Neuron (in vitro differentiated cells): ENCODE data around the gene GSX1.
"Not testable (repeated sequence)": the region's sequence is repeated elsewhere in the genome, so short reads cannot be mapped to it uniquely, and the experiment has no call there.

Experiments used
- H2AFZ ChIP-seq: one replicate; pipeline ENCODE4 v1.6.1; 2013; ENCODE audit warnings: low read depth, mild to moderate bottlenecking, inconsistent platforms, low read length, moderate library complexity
- H3K27me3 ChIP-seq: one replicate; pipeline ENCODE4 v1.6.1; 2013; ENCODE audit warnings: low read length; ENCODE audit not compliant: insufficient read depth
- H3K36me3 ChIP-seq: one replicate; pipeline ENCODE4 v1.6.1; 2013; ENCODE audit warnings: low read length; ENCODE audit not compliant: insufficient read depth
- H3K4me1 ChIP-seq: one replicate; pipeline ENCODE4 v1.6.1; 2013; ENCODE audit warnings: low read length; ENCODE audit not compliant: insufficient read depth
- H3K4me3 ChIP-seq: 2 replicates; pipeline ENCODE4 v1.5.1; 2013; ENCODE audit warnings: mild to moderate bottlenecking, low read length, moderate library complexity
- H3K9me3 ChIP-seq: one replicate; pipeline ENCODE4 v1.6.1; 2013; ENCODE audit warnings: low read length

The GSX1 gene

GRCh38 chr13:27806744-27807387 lies 14.6 kb downstream of the GSX1 start:
- H3K9me3 ChIP-seq: no peaks in the 10 kb centered on the region
- H2AFZ ChIP-seq: no peak overlapping the region
- peaks cover 39% of the 10 kb centered on the region for H3K27me3 ChIP-seq
- no peaks in the 10 kb centered on the region for H3K4me1 ChIP-seq
- no peak overlapping the region for H3K4me3 ChIP-seq
- H3K36me3 ChIP-seq: no peaks in the 10 kb centered on the region

GRCh38 chr13:27808851-27809550 lies 16.7 kb downstream of the GSX1 start:
- Histone ChIP-seq H3K9me3 (no peaks in the 10 kb centered on the region), H2AFZ (no peak overlapping the region), H3K4me3 (no peak overlapping the region), H3K36me3 (no peaks in the 10 kb centered on the region), H3K27me3 (peaks cover 50% of the 10 kb centered on the region), H3K4me1 (no peaks in the 10 kb centered on the region)

GRCh38 chr13:27810009-27810408 lies 17.7 kb downstream of the GSX1 start:
- H2AFZ ChIP-seq: no peak overlapping the region

GRCh38 chr13:27810461-27810860 lies 18.2 kb downstream of the GSX1 start:
- Histone ChIP-seq H3K27me3 (peaks cover 52% of the 10 kb centered on the region), H3K36me3 (no peaks in the 10 kb centered on the region)

More at GRCh38 chr13:27810009-27810408, 17.7 kb downstream of the GSX1 start:
- Histone ChIP-seq H3K36me3 (no peaks in the 10 kb centered on the region), H3K9me3 (no peaks in the 10 kb centered on the region), H3K4me3 (no peak overlapping the region), H3K27me3 (peaks cover 52% of the 10 kb centered on the region), H3K4me1 (no peaks in the 10 kb centered on the region)

GRCh38 chr13:27813826-27814225 lies 21.5 kb downstream of the GSX1 start:
- no peaks in the 10 kb centered on the region for H3K9me3 ChIP-seq
- H3K27me3 ChIP-seq: peaks cover 37% of the 10 kb centered on the region
- H2AFZ ChIP-seq: no peak overlapping the region
- H3K4me1 ChIP-seq: no peaks in the 10 kb centered on the region
- no peaks in the 10 kb centered on the region for H3K36me3 ChIP-seq
- H3K4me3 ChIP-seq: no peak overlapping the region

More at GRCh38 chr13:27810461-27810860, 18.2 kb downstream of the GSX1 start:
- no peak overlapping the region for H2AFZ ChIP-seq
- H3K9me3 ChIP-seq: no peaks in the 10 kb centered on the region
- H3K4me3 ChIP-seq: no peak overlapping the region
- H3K4me1 ChIP-seq: no peaks in the 10 kb centered on the region

- peaks cover 54% of the 10 kb centered on the region for H3K27me3 ChIP-seq
- H2AFZ ChIP-seq, H3K36me3 ChIP-seq, H3K9me3 ChIP-seq, H3K4me3 ChIP-seq, H3K4me1 ChIP-seq: not testable (repeated sequence)
Measured at GRCh38 chr13:27817832-27818231, 25.5 kb downstream of the GSX1 start.

GRCh38 chr13:27820524-27821482 lies 28.5 kb downstream of the GSX1 start:
- H3K36me3 ChIP-seq: no peaks in the 10 kb centered on the region
- H3K27me3 ChIP-seq: peaks cover 54% of the 10 kb centered on the region
- H3K4me3 ChIP-seq: no peak overlapping the region
- H2AFZ ChIP-seq: no peak overlapping the region
- H3K9me3 ChIP-seq: no peaks in the 10 kb centered on the region
- H3K4me1 ChIP-seq: peaks cover 26% of the 10 kb centered on the region

- H3K9me3 ChIP-seq: no peaks in the 10 kb centered on the region
- H3K27me3 ChIP-seq: peaks cover 54% of the 10 kb centered on the region
- H3K4me3 ChIP-seq: no peak overlapping the region
- H3K36me3 ChIP-seq: no peaks in the 10 kb centered on the region
- no peak overlapping the region for H2AFZ ChIP-seq
- H3K4me1 ChIP-seq: peaks cover 31% of the 10 kb centered on the region
Measured at GRCh38 chr13:27821566-27821965, 29.3 kb downstream of the GSX1 start.

- Histone ChIP-seq H3K9me3 (no peaks in the 10 kb centered on the region), H3K27me3 (peaks cover 53% of the 10 kb centered on the region), H3K4me1 (peaks cover 31% of the 10 kb centered on the region), H2AFZ (no peak overlapping the region), H3K36me3 (no peaks in the 10 kb centered on the region), H3K4me3 (no peak overlapping the region)
Measured at GRCh38 chr13:27822258-27822872, 30.1 kb downstream of the GSX1 start.

GRCh38 chr13:27822873-27823311 lies 30.6 kb downstream of the GSX1 start:
- H3K9me3 ChIP-seq: no peaks in the 10 kb centered on the region
- H3K36me3 ChIP-seq: no peaks in the 10 kb centered on the region
- peaks cover 54% of the 10 kb centered on the region for H3K27me3 ChIP-seq
- H3K4me1 ChIP-seq: peaks cover 31% of the 10 kb centered on the region
- H3K4me3 ChIP-seq: no peak overlapping the region
- H2AFZ ChIP-seq: no peak overlapping the region

GRCh38 chr13:27824121-27824520 lies 31.8 kb downstream of the GSX1 start:
- H3K9me3 ChIP-seq: no peaks in the 10 kb centered on the region
- peaks cover 31% of the 10 kb centered on the region for H3K4me1 ChIP-seq
- no peak overlapping the region for H3K4me3 ChIP-seq
- H3K36me3 ChIP-seq: no peaks in the 10 kb centered on the region
- H2AFZ ChIP-seq: no peak overlapping the region
- peaks cover 53% of the 10 kb centered on the region for H3K27me3 ChIP-seq

- Histone ChIP-seq H3K9me3 (no peaks in the 10 kb centered on the region), H3K36me3 (no peaks in the 10 kb centered on the region), H2AFZ (no peak overlapping the region), H3K4me1 (peaks cover 35% of the 10 kb centered on the region), H3K27me3 (peaks cover 51% of the 10 kb centered on the region), H3K4me3 (no peak overlapping the region)
Measured at GRCh38 chr13:27825072-27825471, 32.8 kb downstream of the GSX1 start.
